Iris pigment epithelial cell (primary cell): ENCODE data around the gene P3H2.
A peak's percentile ranks its signal among the peaks of the same experiment; 100 is the strongest.

Source experiments
- DNase-seq: peaks from one replicate; pipeline ENCODE4 v3.0.0-alpha.2; 2011; ENCODE audit warnings: low read depth

Gene P3H2

GRCh38 chr3:190051641-190052040, 69.1 kb downstream of the P3H2 start:
- no peak for DNase-seq

- peak; percentile 87 for DNase-seq
Observed at GRCh38 chr3:190048932-190049441, 71.7 kb downstream of the P3H2 start.

- no peak for DNase-seq
Observed at GRCh38 chr3:190044974-190045373, 75.7 kb downstream of the P3H2 start.

GRCh38 chr3:190044142-190044541, 76.6 kb downstream of the P3H2 start:
- DNase-seq = peak; percentile 74

DNA sequence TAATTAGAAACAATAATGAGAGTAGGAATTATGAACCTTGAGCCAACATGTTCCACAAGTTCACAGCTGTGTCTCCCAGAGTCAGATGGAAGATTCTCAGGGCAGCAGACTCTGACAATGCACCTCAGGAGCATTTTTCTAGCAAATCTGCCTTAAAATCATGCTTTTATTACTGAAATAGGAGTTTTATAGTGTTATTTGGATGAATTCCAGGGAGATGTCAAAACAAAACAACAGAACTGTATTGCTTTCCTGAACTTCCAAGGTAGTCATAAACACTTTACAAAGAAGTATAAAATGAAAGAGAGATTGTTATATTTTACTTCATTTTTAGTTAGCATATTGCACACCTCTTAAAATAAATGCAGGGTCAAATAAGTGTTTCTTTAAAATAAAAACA, 77.0 kb downstream of the P3H2 start:
- DNase-seq = no peak

GRCh38 chr3:190042558-190042957, 78.1 kb downstream of the P3H2 start:
- DNase-seq = no peak

DNA sequence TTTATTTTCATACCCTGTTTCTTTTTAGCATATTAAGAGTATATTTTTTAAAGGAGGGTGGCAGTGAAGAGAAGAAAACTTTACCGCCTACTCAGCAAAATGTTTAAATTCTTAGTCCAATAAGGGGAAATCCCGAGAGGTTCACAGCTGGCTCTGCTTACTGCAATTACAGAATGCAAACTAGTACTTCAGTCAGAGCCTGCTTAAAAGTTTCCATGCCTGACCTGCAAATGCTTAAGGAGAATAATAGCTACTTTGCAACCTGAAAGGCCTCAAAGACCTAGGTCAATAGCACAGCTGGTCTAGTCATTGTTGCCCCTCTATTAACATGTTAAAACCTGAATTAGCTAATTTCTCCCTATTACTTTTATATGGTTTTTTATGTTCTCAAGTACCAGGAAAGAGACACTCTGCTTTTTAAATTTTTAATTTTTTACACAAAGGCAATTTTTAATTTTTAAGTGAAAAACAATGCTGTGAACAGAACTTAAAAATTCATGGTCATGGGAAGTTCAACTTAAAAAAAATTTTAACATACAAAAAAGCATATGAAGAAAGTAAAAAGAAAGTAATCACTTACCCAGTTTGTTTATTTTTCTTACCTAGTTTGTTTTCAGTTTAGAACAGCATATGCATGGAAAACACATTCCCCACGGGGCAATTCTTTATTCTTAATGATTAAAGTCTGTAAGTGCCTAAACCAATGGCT, 79.2 kb downstream of the P3H2 start:
- DNase-seq = peak; percentile 66

DNA sequence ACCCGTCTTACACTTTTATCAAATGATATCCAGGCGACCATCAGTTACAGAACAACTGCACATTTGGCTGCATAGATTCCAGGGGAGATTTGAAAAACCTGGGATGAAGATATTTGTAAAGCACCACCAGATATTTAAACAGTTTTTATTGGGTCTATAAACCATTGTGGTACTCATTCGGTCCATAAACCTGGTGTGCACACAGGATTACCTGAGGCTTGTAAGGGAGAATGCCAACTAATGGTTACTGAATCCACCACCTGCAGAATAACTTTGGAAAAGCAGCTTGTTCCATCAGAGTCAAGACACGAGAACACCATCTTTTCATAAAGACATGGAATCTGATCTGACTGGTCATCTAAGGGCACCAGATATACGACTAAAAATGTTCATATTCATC, 80.6 kb downstream of the P3H2 start:
- no peak for DNase-seq

DNA sequence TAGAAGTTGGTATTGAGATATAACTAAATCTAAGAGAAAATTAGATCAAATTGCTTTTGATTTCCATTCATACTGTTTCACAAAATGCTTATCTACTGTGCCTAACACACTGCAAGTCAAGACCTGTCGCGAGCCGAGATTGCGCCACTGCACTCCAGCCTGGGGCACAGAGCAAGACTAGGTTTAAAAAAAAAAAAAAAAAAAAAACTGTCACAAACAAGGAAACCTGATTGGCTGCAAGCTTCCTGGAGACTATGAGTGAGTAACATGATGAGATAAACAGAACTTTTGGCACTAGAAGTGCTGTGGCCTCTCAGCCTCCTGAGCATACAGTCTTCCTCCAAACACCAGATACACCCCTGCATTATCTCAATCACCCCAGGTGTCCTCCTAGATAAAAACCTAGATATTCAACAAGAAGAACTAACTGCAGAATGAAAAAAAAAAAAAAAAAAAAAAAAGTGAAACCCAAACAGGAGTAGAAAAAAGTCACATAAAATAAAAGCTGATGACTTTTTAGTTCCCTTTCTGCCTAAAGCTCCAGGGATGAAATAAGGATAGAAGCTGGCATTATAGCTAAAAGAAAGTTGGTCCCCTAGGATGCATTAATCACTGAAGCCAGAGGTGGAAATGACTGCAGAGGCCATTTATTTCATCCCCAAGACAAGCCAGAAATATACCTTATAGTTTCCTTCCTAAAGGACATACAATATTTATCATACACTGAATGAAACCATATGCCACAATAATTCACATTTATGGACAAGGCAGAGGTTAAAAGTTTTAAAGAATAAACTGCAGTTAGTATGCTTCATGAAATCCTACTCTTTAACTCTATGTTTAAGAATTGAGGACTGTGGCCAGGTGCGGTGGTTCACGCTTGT, 82.4 kb downstream of the P3H2 start:
- peak; percentile 88 for DNase-seq

DNA sequence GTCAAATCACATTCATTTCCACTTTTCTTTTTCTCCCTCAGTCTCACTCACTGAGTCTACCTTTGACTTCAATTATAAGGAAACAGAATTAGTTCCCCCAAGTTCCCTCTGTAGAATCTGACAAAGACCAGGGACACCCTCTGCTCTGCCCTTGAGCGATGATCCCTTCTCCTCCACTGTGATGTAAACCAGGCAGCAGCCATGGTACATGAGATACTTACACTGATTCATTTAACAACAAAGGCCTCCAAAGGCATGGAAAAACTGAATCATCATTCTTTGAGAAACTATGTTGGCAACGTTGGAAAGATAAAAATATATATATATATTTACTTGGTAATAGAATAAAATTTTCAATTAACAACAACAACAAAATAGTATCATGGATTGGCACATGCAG, 84.1 kb downstream of the P3H2 start:
- peak; percentile 91 for DNase-seq

DNA sequence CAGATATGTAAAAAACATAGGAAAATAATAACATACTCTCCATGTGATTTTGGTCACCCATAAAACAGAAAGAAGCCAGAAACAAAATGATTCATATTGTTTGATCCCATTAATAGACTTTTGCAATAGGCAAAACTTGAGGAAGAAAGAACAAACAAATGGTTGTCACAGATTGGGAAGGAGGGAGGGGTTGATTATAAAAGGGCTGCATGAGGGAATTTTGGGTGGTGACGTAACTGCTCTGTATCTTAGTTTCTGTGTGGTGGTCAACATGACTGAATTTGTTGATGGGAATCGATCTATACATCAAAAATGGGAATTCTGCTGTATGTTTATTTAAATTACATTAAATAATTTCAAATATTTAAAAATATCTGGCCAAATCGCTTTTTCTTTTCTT, 86.3 kb downstream of the P3H2 start:
- no peak for DNase-seq

GRCh38 chr3:190032923-190033322, 87.8 kb downstream of the P3H2 start:
- DNase-seq = no peak

- peak; percentile 33 for DNase-seq
Observed at GRCh38 chr3:190031887-190032752, 88.6 kb downstream of the P3H2 start.

- no peak for DNase-seq
Observed at GRCh38 chr3:190027116-190027515, 93.6 kb downstream of the P3H2 start.

- DNase-seq = no peak
Observed at GRCh38 chr3:190026154-190026553, 94.5 kb downstream of the P3H2 start.

DNA sequence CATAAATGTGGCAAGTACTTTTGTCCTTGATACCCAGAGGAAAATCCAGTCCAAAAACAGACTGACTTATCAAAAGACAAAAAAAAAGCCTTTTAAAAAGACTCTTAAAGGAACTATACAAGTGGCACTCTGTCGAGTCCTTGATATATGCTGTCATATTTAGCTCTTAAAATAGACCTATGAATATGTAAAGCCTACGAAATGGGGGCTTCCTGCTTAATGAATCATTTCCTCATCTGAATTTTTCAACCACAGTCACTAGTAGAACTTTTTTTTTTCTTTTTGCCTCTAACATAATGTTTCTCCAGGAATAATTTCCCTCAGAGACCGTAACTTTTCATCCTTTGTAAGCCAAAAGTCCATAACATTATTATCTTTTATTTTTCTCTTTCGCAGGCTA, 95.8 kb downstream of the P3H2 start:
- peak; percentile 81 for DNase-seq

- DNase-seq = no peak
Observed at GRCh38 chr3:190019844-190020243, 100.9 kb downstream of the P3H2 start.

DNA sequence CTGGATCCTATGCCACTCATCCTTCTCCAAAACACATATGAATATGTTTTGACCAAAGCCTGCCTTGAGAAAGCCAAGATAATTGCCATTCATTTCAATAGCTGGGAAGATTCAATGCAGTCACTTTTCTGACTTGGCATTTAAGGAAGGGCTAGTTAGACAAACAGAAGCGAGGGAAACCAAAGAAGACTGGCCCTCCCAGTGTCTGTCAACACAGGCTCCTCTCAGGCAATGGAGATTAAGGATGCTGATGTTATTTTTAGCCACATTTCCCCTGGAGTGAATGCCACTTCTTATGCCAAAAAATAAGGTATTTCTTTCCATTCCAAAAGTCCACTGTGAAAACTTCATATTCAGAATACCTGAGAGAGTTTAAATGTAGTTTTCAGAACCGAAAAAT, 101.7 kb downstream of the P3H2 start:
- no peak for DNase-seq

DNA sequence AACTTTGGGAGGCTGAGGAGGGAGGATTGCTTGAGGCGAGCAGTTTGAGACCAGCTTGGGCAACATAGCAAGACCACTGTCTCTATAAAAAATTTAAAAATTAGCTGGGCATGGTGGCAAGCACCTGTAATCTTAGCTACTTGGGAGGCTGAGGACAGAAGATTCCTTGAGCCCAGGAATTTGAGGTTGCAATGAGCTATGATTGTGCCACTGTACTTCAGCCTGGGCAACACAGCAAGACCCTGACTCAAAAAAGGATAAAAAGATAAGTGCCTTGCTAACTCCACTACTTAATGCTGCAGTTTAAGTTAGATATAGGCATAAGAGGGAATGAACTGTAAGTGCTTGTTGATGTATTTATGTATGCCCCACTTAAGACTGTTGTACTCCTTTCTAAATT, 102.2 kb downstream of the P3H2 start:
- DNase-seq = no peak

- peak; percentile 82 for DNase-seq
Observed at GRCh38 chr3:190017521-190018288, 103.0 kb downstream of the P3H2 start.

DNA sequence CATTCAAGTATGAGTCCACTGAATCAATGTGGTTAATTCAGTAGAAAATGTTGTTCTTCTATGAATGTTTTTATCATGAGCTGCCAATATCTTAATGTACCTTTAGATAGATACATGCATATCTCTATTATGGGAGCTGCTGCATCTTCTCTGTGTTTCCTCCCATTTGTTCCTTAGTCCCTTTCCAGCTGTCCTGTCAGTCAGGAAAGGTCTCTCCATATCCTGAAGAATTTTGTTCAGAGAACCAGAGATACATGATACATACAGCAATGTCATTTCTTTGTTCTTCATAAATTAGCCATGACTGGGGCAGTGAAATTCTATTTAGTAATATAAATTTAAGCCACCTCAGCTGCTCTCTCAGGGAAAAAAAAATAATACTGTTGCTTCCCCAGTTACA, 103.7 kb downstream of the P3H2 start:
- no peak for DNase-seq
